HG02852 (cell line): ENCODE measurements around the gene VWA1.
"Not testable (repeated sequence)": the region's sequence is repeated elsewhere in the genome, so short reads cannot be mapped to it uniquely, and the experiment has no call there.

Source experiments
- ATAC-seq: cut with Tn5 transposase; IDR thresholded peaks from one replicate; pipeline ENCODE4 v1.9.1; 2021; ENCODE audit warnings: mild to moderate bottlenecking, moderate library complexity; ENCODE audit not compliant: unreplicated experiment

Gene VWA1

GRCh38 chr1:1454286-1455056, 19.0 kb downstream of the VWA1 start:
- ATAC-seq = not testable (repeated sequence)

GRCh38 chr1:1455366-1455884, 19.9 kb downstream of the VWA1 start:
- ATAC-seq = no peak

- not testable (repeated sequence) for ATAC-seq
These were observed 20.4 kb downstream of the VWA1 start for GRCh38 chr1:1455934-1456333.

- not testable (repeated sequence) for ATAC-seq
These were observed 21.3 kb downstream of the VWA1 start for GRCh38 chr1:1456683-1457255.

- not testable (repeated sequence) for ATAC-seq
These were observed 23.7 kb downstream of the VWA1 start for GRCh38 chr1:1459156-1459555.

GRCh38 chr1:1459711-1460110, 24.2 kb downstream of the VWA1 start:
- ATAC-seq = not testable (repeated sequence)

GRCh38 chr1:1460540-1461130, 25.1 kb downstream of the VWA1 start:
- no peak for ATAC-seq

- no peak for ATAC-seq
These were observed 26.3 kb downstream of the VWA1 start for GRCh38 chr1:1461721-1462317.

- ATAC-seq = no peak
These were observed 27.0 kb downstream of the VWA1 start for GRCh38 chr1:1462318-1462966.

- ATAC-seq = no peak
These were observed 27.8 kb downstream of the VWA1 start for GRCh38 chr1:1463312-1463711.

- ATAC-seq = not testable (repeated sequence)
These were observed 32.9 kb downstream of the VWA1 start for GRCh38 chr1:1468196-1468985.

GRCh38 chr1:1470626-1471388, 35.3 kb downstream of the VWA1 start:
- ATAC-seq = no peak

GRCh38 chr1:1471389-1472052, 36.0 kb downstream of the VWA1 start, which contains the start of gene ATAD3B:
Gene ATAD3B (plus strand): TSS chr1:1471765. CDS start chr1:1471885, 120 bp downstream.
- ATAC-seq = peak; percentile 92

- ATAC-seq = peak; percentile 18
These were observed 36.8 kb downstream of the VWA1 start for GRCh38 chr1:1472053-1472876.

- ATAC-seq = not testable (repeated sequence)
These were observed 40.5 kb downstream of the VWA1 start for GRCh38 chr1:1476011-1476410.

- ATAC-seq = no peak
These were observed 41.7 kb downstream of the VWA1 start for GRCh38 chr1:1477206-1477605.

- no peak for ATAC-seq
These were observed 44.3 kb downstream of the VWA1 start for GRCh38 chr1:1479547-1480487.
